Left lung (tissue), 10 donors: ENCODE measurements around the gene TNFAIP1. TPM values are rescaled to one million over a fixed set of nuclear protein-coding genes. Genes with fewer than 3 reads are reported as not detected.

Source experiments
- ATAC-seq: fragments of 200-7000 bp; cut with Tn5 transposase; one replicate; pipeline ENCODE4 v1.9.1; 2020; ENCODE audit warnings: moderate library complexity
- DNase-seq, 4 donors: peaks; one replicate each; pipeline ENCODE4 v3.0.0-alpha.2; 2013 to 2020
- H3K27ac ChIP-seq, 2 donors: fragments of 200-600 bp; sonication (generic) in 1 of 2; one replicate each; pipeline versions ENCODE4 v1.5.0 to v1.8.0; 2020 to 2021
- H3K27me3 ChIP-seq, 2 donors: fragments of 200-600 bp; sonication (generic) in 1 of 2; one replicate each; pipeline versions ENCODE4 v1.5.0 to v1.8.0; 2020 to 2021
- H3K36me3 ChIP-seq, 2 donors: fragments of 200-600 bp; sonication (generic) in 1 of 2; one replicate each; pipeline versions ENCODE4 v1.5.0 to v1.8.0; 2020 to 2021
- H3K4me1 ChIP-seq, 2 donors: fragments of 200-600 bp; one replicate each; pipeline ENCODE4 v1.8.0; 2021
- H3K4me3 ChIP-seq, 2 donors: fragments of 200-600 bp; sonication (generic) in 1 of 2; one replicate each; pipeline versions ENCODE4 v1.5.0 to v1.8.0; 2020 to 2021; ENCODE audit warnings: mild to moderate bottlenecking in 1 of 2
- H3K9me3 ChIP-seq, 2 donors: fragments of 200-600 bp; sonication (generic) in 1 of 2; one replicate each; pipeline versions ENCODE4 v1.5.0 to v1.8.0; 2020 to 2021
- CTCF ChIP-seq, 2 donors: fragments of 200-600 bp; sonication (generic) in 1 of 2; IDR thresholded peaks; one replicate each; pipeline versions ENCODE4 v1.5.0 to v1.8.0; 2021; ENCODE audit warnings: antibody characterized with exemption in 2 of 2
- intact Hi-C, 2 donors: fragments of 100-400 bp; cut with DNase I; formaldehyde crosslinking; loops; one replicate each; pipeline versions ENCODE4 v1.11.2 to v1.14.2; 2022
- polyA plus RNA-seq, 6 donors: library from polyadenylated mRNA; unstranded; fragments of 120-200 nt; gene quantifications; one replicate each; pipeline ENCODE4 v1.2.1, GENCODE V29; 2013; ENCODE audit not compliant: insufficient read length in 6 of 6
- total RNA-seq, 2 donors: library from RNA; stranded (reverse); fragmentation: NEBNext Ultra II Directional; extraction: Animal tissue kit (Norgen Biotek cat#: 25700); gene quantifications; one replicate each; pipeline ENCODE4 v1.2.1, GENCODE V29; 2021
- donor health status: DM: no; HTN: yes; CAD: no.
- donor health status: DM: no; HTN: no; CAD: no.

TNFAIP1 gene
- total and polyA plus RNA-seq, 8 donors = 34.2 to 80.7 (median 40.9) TPM

- intact Hi-C loops = no loop called here
- H3K27ac ChIP-seq = no peak within 1 kb of the TSS
- H3K36me3 ChIP-seq = peaks cover 0 to 55% of the 10 kb centered on the region in 2 donors
These were observed 29.3 kb downstream of the TNFAIP1 start, which contains the start of gene SEBOX for GRCh38 chr17:28364665-28365363. TSS of gene SEBOX (minus strand) at chr17:28365199. CDS start at chr17:28365151, 48 bp downstream.

GRCh38 chr17:28365487-28365886, 29.9 kb downstream of the TNFAIP1 start:
- TF ChIP-seq CTCF (IDR thresholded peaks at IDR 0.05) = no peak
- Histone ChIP-seq H3K9me3 (no peaks in the 10 kb centered on the region), H3K36me3 (peaks cover 0 to 48% of the 10 kb centered on the region in 2 donors), H3K4me1 (peaks cover 0 to 6% of the 10 kb centered on the region in 2 donors), H3K27me3 (peaks cover 0 to under 1% of the 10 kb centered on the region in 2 donors), H3K27ac (no peak overlapping the region), H3K4me3 (no peak overlapping the region)
- ATAC-seq (no peak), DNase-seq (no peak)
- intact Hi-C loops = no loop called here

More at GRCh38 chr17:28364665-28365363, 29.3 kb downstream of the TNFAIP1 start, which contains the start of gene SEBOX:
- Histone ChIP-seq H3K27me3 (no peaks in the 10 kb centered on the region), H3K9me3 (no peaks in the 10 kb centered on the region), H3K4me3 (no peak within 1 kb of the TSS), H3K4me1 (no peaks in the 10 kb centered on the region)
- no peak for TF ChIP-seq CTCF (IDR thresholded peaks at IDR 0.05)
- ATAC-seq (no peak), DNase-seq (no peak)

- intact Hi-C loops = no loop called here
These were observed 31.0 kb downstream of the TNFAIP1 start for GRCh38 chr17:28366605-28367004.

GRCh38 chr17:28367641-28368305, 32.2 kb downstream of the TNFAIP1 start:
- TF ChIP-seq CTCF (IDR thresholded peaks at IDR 0.05) = no peak
- H3K27ac ChIP-seq = no peak overlapping the region
- intact Hi-C loops = no loop called here
- H3K27me3 ChIP-seq = peaks cover 0 to 23% of the 10 kb centered on the region in 2 donors
- peaks cover 0 to 26% of the 10 kb centered on the region in 2 donors for H3K36me3 ChIP-seq
- H3K9me3 ChIP-seq = no peaks in the 10 kb centered on the region
- no peak for ATAC-seq
- no peak overlapping the region for H3K4me3 ChIP-seq
- peaks cover 6 to 28% of the 10 kb centered on the region in 2 donors for H3K4me1 ChIP-seq
- no peak for DNase-seq

More at GRCh38 chr17:28366605-28367004, 31.0 kb downstream of the TNFAIP1 start:
- Histone ChIP-seq H3K4me1 (peaks cover 0 to 16% of the 10 kb centered on the region in 2 donors), H3K36me3 (peaks cover 0 to 37% of the 10 kb centered on the region in 2 donors), H3K9me3 (no peaks in the 10 kb centered on the region), H3K4me3 (no peak overlapping the region), H3K27ac (no peak overlapping the region), H3K27me3 (peaks cover 0 to 11% of the 10 kb centered on the region in 2 donors)
- ATAC-seq (no peak), DNase-seq (no peak)
- no peak for TF ChIP-seq CTCF (IDR thresholded peaks at IDR 0.05)

GRCh38 chr17:28368306-28368831, 32.8 kb downstream of the TNFAIP1 start:
- TF ChIP-seq CTCF (IDR thresholded peaks at IDR 0.05) = no peak
- ATAC-seq = no peak
- Histone ChIP-seq H3K36me3 (peaks cover 0 to 20% of the 10 kb centered on the region in 2 donors), H3K27me3 (peaks cover 0 to 29% of the 10 kb centered on the region in 2 donors), H3K4me3 (no peak overlapping the region), H3K27ac (no peak overlapping the region), H3K4me1 (peaks cover 7 to 32% of the 10 kb centered on the region in 2 donors), H3K9me3 (no peaks in the 10 kb centered on the region)
- intact Hi-C loops = no loop called here
- no peak for DNase-seq
